Mesenchymal stem cell (in vitro differentiated cells and primary cell): Measurements from ENCODE around the gene CDK5R1.

ENCODE experiments used
- DNase-seq: peaks from one replicate; pipeline ENCODE4 v3.0.0-alpha.2; 2013
- H2AFZ ChIP-seq: one replicate; pipeline ENCODE4 v1.6.1; 2013; ENCODE audit warnings: low read depth, mild to moderate bottlenecking, control low read depth, inconsistent platforms, low read length, moderate library complexity
- H2AK5ac ChIP-seq: 2 replicates; pipeline ENCODE4 v1.6.1; 2013; ENCODE audit warnings: low read length, moderate library complexity, mild to moderate bottlenecking, inconsistent platforms; ENCODE audit not compliant: severe bottlenecking
- H2BK120ac ChIP-seq: one replicate; pipeline ENCODE4 v1.6.1; 2013; ENCODE audit warnings: low read depth, mild to moderate bottlenecking, inconsistent platforms, low read length, moderate library complexity
- H2BK12ac ChIP-seq, 2 experiments: one replicate each; pipeline ENCODE4 v1.6.1; 2013; ENCODE audit warnings: inconsistent platforms in 2 of 2, low read length in 2 of 2, mild to moderate bottlenecking in 2 of 2, moderate library complexity in 2 of 2, control low read depth in 1 of 2
- H2BK15ac ChIP-seq: one replicate; pipeline ENCODE4 v1.6.1; 2013; ENCODE audit warnings: mild to moderate bottlenecking, low read depth, inconsistent platforms; ENCODE audit not compliant: poor library complexity, severe bottlenecking
- H2BK5ac ChIP-seq: 2 replicates; pipeline ENCODE4 v1.6.1; 2013; ENCODE audit warnings: low read depth, mild to moderate bottlenecking, low read length, control low read depth, inconsistent platforms; ENCODE audit not compliant: poor library complexity, severe bottlenecking
- H3K14ac ChIP-seq, 2 experiments: one replicate each; pipeline ENCODE4 v1.6.1; 2013; ENCODE audit warnings: inconsistent platforms in 2 of 2, low read length in 2 of 2, control low read depth in 1 of 2, mild to moderate bottlenecking in 1 of 2, moderate library complexity in 1 of 2
- H3K18ac ChIP-seq, 2 experiments: one replicate each; pipeline ENCODE4 v1.6.1; 2013; ENCODE audit warnings: inconsistent platforms in 2 of 2, low read length in 2 of 2, control low read depth in 1 of 2, low read depth in 1 of 2, mild to moderate bottlenecking in 1 of 2
- H3K23ac ChIP-seq, 2 experiments: one replicate each; pipeline ENCODE4 v1.6.1; 2013; ENCODE audit warnings: inconsistent platforms in 2 of 2, low read length in 2 of 2, mild to moderate bottlenecking in 2 of 2, moderate library complexity in 2 of 2, control low read depth in 1 of 2
- H3K27ac ChIP-seq: 2 replicates; pipeline ENCODE4 v1.5.1; 2013; ENCODE audit warnings: mild to moderate bottlenecking, moderate library complexity, low read length, control low read depth, inconsistent platforms; ENCODE audit not compliant: poor library complexity, severe bottlenecking
- H3K27me3 ChIP-seq, 2 experiments: 2 replicates each; pipeline versions ENCODE4 v1.6.1 to v1.7.0; 2013; ENCODE audit warnings: low read length in 2 of 2, mild to moderate bottlenecking in 2 of 2, moderate library complexity in 2 of 2, control low read depth in 1 of 2, inconsistent platforms in 1 of 2; ENCODE audit not compliant: control insufficient read depth in 1 of 2, insufficient read depth in 1 of 2
- H3K36me3 ChIP-seq, 2 experiments: 2 replicates each; pipeline versions ENCODE4 v1.6.1 to v1.7.0; 2013; ENCODE audit warnings: low read length in 2 of 2, control low read depth in 1 of 2, inconsistent platforms in 1 of 2, low read depth in 1 of 2, mild to moderate bottlenecking in 1 of 2; ENCODE audit not compliant: insufficient read depth in 2 of 2, control insufficient read depth in 1 of 2
- H3K4ac ChIP-seq, 2 experiments: one replicate each; pipeline ENCODE4 v1.6.1; 2013; ENCODE audit warnings: inconsistent platforms in 2 of 2, low read length in 2 of 2, mild to moderate bottlenecking in 2 of 2, moderate library complexity in 2 of 2, control low read depth in 1 of 2, low read depth in 1 of 2
- H3K4me1 ChIP-seq: 2 replicates; pipeline ENCODE4 v1.6.1; 2013; ENCODE audit warnings: low read depth, low read length, control low read depth; ENCODE audit not compliant: control insufficient read depth, insufficient read depth
- H3K4me2 ChIP-seq: 2 replicates; pipeline ENCODE4 v1.6.1; 2013; ENCODE audit warnings: low read length, mild to moderate bottlenecking, inconsistent platforms; ENCODE audit not compliant: poor library complexity, severe bottlenecking
- H3K4me3 ChIP-seq, 2 experiments: 2 replicates each; pipeline versions ENCODE4 v1.5.1 to v1.7.0; 2013; ENCODE audit warnings: low read length in 2 of 2, mild to moderate bottlenecking in 2 of 2, control low read depth in 1 of 2, low read depth in 1 of 2; ENCODE audit not compliant: insufficient read depth in 1 of 2
- H3K79me1 ChIP-seq: replicated peaks from 2 replicates; pipeline ENCODE4 v1.6.1; 2013; ENCODE audit warnings: mild to moderate bottlenecking, control low read depth, low read length, inconsistent platforms; ENCODE audit not compliant: poor library complexity, severe bottlenecking
- H3K9ac ChIP-seq: 2 replicates; pipeline ENCODE4 v1.7.0; 2013; ENCODE audit warnings: mild to moderate bottlenecking, low read length, moderate library complexity
- H3K9me3 ChIP-seq: 2 replicates; pipeline ENCODE4 v1.7.0; 2013; ENCODE audit warnings: mild to moderate bottlenecking, low read length; ENCODE audit not compliant: control insufficient read depth
- H4K8ac ChIP-seq: one replicate; pipeline ENCODE4 v1.6.1; 2013; ENCODE audit warnings: inconsistent platforms, mild to moderate bottlenecking, low read length, moderate library complexity
- H4K91ac ChIP-seq: one replicate; pipeline ENCODE4 v1.6.1; 2013; ENCODE audit warnings: mild to moderate bottlenecking, low read length, inconsistent platforms
- WGBS: methylation state at CpG from one replicate; pipeline ENCODE4 v1.1.7; 2013; ENCODE audit warnings: mixed read lengths; 5-methylcytosine and 5-hydroxymethylcytosine counted together

CDK5R1 gene

DNA sequence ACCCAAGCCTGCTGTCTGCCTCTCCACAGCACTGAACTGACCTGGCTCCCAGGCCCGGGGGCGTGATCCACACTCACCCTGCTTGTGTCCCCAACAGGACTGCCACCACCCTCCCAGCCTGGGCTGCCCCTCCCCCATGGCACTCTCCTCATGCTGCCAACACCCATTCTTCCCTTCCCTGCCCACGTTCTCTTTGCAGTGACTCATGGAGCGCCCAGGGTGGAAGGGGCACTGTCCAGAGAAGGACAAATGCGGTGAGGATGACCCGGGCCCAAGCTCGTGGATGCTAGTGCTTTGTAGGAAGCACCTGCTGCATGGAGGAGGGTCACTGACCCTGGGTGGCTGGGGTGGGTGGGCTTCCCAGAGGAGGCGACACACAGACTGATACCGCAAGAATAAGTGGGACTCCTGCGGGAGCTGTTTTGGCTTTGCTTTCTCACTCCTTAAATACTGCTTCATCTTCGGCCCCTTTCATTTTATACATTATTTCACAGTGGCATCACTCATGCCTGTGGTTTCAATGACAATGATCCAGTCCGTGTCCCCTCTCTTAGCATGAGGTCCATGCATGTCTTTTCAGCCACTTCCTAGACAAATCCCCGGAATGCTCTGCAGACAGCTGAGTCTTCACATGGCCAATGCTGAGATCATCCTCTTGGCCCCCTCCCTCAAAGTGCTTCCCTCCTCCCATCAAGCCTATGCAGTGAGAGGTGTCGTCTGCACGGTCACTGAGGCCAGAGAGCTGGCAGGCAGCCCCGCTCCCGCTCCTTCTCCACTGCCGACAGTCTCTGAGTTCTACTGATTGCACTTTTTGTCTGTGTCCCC is 17.6 kb downstream of the CDK5R1 start:
- no peaks in the 10 kb centered on the region for H3K9me3 ChIP-seq
- peak overlapping the region; percentile 26 for H2BK15ac ChIP-seq
- peak overlapping the region in 1 of 2 experiments; percentile 12 for H2BK12ac ChIP-seq
- no peaks in the 10 kb centered on the region for H3K79me1 ChIP-seq
- WGBS, result 66% methylated on average over 18 of the region's 18 CpGs
- H2BK5ac ChIP-seq, result no peak overlapping the region
- H3K4me2 ChIP-seq, result no peak overlapping the region
- no peak overlapping the region for H2AK5ac ChIP-seq
- H3K27ac ChIP-seq, result no peak overlapping the region
- H3K4me1 ChIP-seq, result peaks cover 16% of the 10 kb centered on the region
- H3K9ac ChIP-seq, result no peak overlapping the region
- H4K91ac ChIP-seq, result no peak overlapping the region
- H3K23ac ChIP-seq, result peak overlapping the region in 1 of 2 experiments; percentile 46
- H3K27me3 ChIP-seq, result no peaks in the 10 kb centered on the region
- peak overlapping the region in 1 of 2 experiments; percentile 9 for H3K14ac ChIP-seq
- no peak overlapping the region for H2AFZ ChIP-seq
- no peak overlapping the region for H3K4ac ChIP-seq
- DNase-seq, result peak; percentile 40
- no peak overlapping the region for H3K4me3 ChIP-seq
- peak overlapping the region; percentile 45 for H4K8ac ChIP-seq
- peaks cover 0 to 22% of the 10 kb centered on the region in 2 experiments for H3K36me3 ChIP-seq
- peak overlapping the region; percentile 29 to 78 for H3K18ac ChIP-seq
- H2BK120ac ChIP-seq, result no peak overlapping the region

DNA sequence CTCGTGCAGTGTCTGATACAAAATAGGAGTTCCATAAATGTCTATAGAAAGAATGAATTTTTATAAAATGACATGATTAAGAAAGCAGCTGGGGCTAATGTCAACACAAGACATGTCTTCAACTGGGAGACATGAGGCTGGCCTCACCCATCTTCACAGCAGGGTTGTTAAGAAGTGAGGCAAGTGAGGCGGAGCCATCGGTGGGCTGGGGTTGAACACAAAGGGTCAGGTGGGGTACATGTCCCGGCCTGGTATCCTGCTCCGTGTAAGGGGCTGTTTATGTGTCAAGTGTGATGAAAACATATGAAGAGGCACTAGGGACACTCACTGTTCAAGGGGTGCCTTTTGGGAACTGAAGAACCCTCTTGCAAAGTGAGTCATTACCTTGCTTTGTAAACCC is 22.1 kb downstream of the CDK5R1 start:
- no peak overlapping the region for H3K14ac ChIP-seq
- no peak for DNase-seq
- no peak overlapping the region for H2BK120ac ChIP-seq
- no peak overlapping the region for H2AK5ac ChIP-seq
- H3K79me1 ChIP-seq, result no peaks in the 10 kb centered on the region
- H3K27ac ChIP-seq, result no peak overlapping the region
- H3K9me3 ChIP-seq, result no peaks in the 10 kb centered on the region
- H3K18ac ChIP-seq, result no peak overlapping the region
- 86% methylated on average over 5 of the region's 5 CpGs for WGBS
- H4K91ac ChIP-seq, result no peak overlapping the region
- H2BK15ac ChIP-seq, result no peak overlapping the region
- no peak overlapping the region for H3K23ac ChIP-seq
- H3K4ac ChIP-seq, result no peak overlapping the region
- no peak overlapping the region for H2AFZ ChIP-seq
- no peak overlapping the region for H4K8ac ChIP-seq
- H3K4me1 ChIP-seq, result peaks cover 13% of the 10 kb centered on the region
- H3K4me3 ChIP-seq, result no peak overlapping the region
- no peak overlapping the region for H3K4me2 ChIP-seq
- H3K27me3 ChIP-seq, result no peaks in the 10 kb centered on the region
- no peak overlapping the region for H2BK12ac ChIP-seq
- H3K36me3 ChIP-seq, result peaks cover 0 to 14% of the 10 kb centered on the region in 2 experiments
- H2BK5ac ChIP-seq, result no peak overlapping the region
- no peak overlapping the region for H3K9ac ChIP-seq

DNA sequence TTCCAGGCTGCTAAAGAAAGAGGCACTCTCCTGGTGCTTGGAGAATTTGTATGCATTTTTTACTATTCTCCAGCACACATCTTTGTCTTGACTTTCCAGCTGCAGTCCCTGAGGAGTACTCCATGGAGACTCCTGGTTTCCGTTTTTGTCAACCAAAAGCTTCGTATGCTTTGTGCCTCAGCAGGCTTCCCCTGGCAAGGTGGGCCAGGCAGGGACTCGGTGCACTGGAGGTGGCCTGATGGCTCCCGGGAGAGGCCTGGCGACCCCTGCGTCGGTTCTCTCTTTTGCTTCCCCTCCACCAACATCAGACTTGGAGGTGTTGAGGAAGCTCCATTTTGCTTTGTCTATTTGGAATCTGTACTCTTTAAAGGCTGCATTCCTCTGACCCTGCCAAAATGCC is 23.7 kb downstream of the CDK5R1 start:
- H3K4me1 ChIP-seq, result peaks cover 3% of the 10 kb centered on the region
- H4K91ac ChIP-seq, result no peak overlapping the region
- H2AK5ac ChIP-seq, result no peak overlapping the region
- H3K14ac ChIP-seq, result no peak overlapping the region
- H2AFZ ChIP-seq, result no peak overlapping the region
- no peak overlapping the region for H3K9ac ChIP-seq
- no peak for DNase-seq
- no peaks in the 10 kb centered on the region for H3K79me1 ChIP-seq
- H3K4ac ChIP-seq, result no peak overlapping the region
- H3K36me3 ChIP-seq, result peaks cover 0 to 4% of the 10 kb centered on the region in 2 experiments
- no peak overlapping the region for H3K4me3 ChIP-seq
- WGBS, result 91% methylated on average over 7 of the region's 7 CpGs
- no peaks in the 10 kb centered on the region for H3K9me3 ChIP-seq
- H2BK15ac ChIP-seq, result no peak overlapping the region
- no peaks in the 10 kb centered on the region for H3K27me3 ChIP-seq
- H3K23ac ChIP-seq, result no peak overlapping the region
- H2BK120ac ChIP-seq, result no peak overlapping the region
- H2BK5ac ChIP-seq, result no peak overlapping the region
- H3K27ac ChIP-seq, result no peak overlapping the region
- H2BK12ac ChIP-seq, result no peak overlapping the region
- no peak overlapping the region for H3K4me2 ChIP-seq
- H4K8ac ChIP-seq, result no peak overlapping the region
- no peak overlapping the region for H3K18ac ChIP-seq

DNA sequence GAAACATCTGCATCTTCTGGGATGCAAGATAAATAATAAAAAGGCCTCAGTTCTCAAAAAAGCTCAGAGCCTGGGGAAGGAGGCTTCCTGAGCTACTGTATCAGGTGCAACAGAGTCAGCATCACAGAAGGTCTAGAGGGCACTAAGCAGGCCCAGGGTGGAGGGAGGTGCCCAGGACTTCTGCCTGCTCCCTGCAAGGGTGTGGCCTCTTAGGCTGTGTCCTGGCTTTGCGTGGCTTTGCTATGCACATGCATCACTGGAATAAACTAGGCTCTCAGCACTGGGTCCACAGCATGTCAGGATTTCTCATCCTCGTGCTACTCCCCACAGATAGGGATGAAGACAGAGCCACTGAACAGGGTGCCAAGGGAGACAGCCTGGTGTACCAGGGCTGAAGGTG is 25.5 kb downstream of the CDK5R1 start:
- H3K14ac ChIP-seq, result peak overlapping the region in 1 of 2 experiments; percentile 19
- H3K4me2 ChIP-seq, result no peak overlapping the region
- no peak overlapping the region for H3K27ac ChIP-seq
- no peak overlapping the region for H3K23ac ChIP-seq
- no peaks in the 10 kb centered on the region for H3K27me3 ChIP-seq
- no peak overlapping the region for H3K4me3 ChIP-seq
- DNase-seq, result no peak
- no peak overlapping the region for H4K91ac ChIP-seq
- no peak overlapping the region for H2AK5ac ChIP-seq
- no peaks in the 10 kb centered on the region for H3K79me1 ChIP-seq
- H3K36me3 ChIP-seq, result peaks cover 0 to 4% of the 10 kb centered on the region in 2 experiments
- H3K18ac ChIP-seq, result no peak overlapping the region
- 95% methylated on average over 2 of the region's 2 CpGs for WGBS
- H2AFZ ChIP-seq, result no peak overlapping the region
- H3K9me3 ChIP-seq, result no peaks in the 10 kb centered on the region
- no peak overlapping the region for H2BK15ac ChIP-seq
- H2BK120ac ChIP-seq, result no peak overlapping the region
- peaks cover 3% of the 10 kb centered on the region for H3K4me1 ChIP-seq
- no peak overlapping the region for H4K8ac ChIP-seq
- no peak overlapping the region for H2BK12ac ChIP-seq
- peak overlapping the region in 1 of 2 experiments; percentile 13 for H3K4ac ChIP-seq
- H3K9ac ChIP-seq, result no peak overlapping the region
- no peak overlapping the region for H2BK5ac ChIP-seq
